ENCODE measurements around the gene TMEM156.

GRCh38 chr4:39043058-39043860 lies 11.1 kb upstream of the TMEM156 start:
- TF ChIP-seq POLR2AphosphoS5 (IDR thresholded peaks at IDR 0.05) (no peak), CTCF (IDR thresholded peaks at IDR 0.05) (no peak), POLR2A (IDR thresholded peaks at IDR 0.05) (no peak)
